OCI-LY1 (cell line): ENCODE measurements around the gene INTS3.

ENCODE experiments used
- H2AFZ ChIP-seq: fragments of 200-600 bp; sonication (generic), shearing (Covaris generic); 2 replicates; pipeline ENCODE4 v1.6.0; 2014; ENCODE audit warnings: antibody characterized with exemption, mild to moderate bottlenecking, low read length
- H3F3A ChIP-seq: fragments of 200-600 bp; sonication (generic), shearing (Covaris generic); 2 replicates; pipeline ENCODE4 v1.6.0; 2014; ENCODE audit warnings: mild to moderate bottlenecking, antibody characterized with exemption, low read length, moderate library complexity; ENCODE audit not compliant: insufficient read depth
- H3K27ac ChIP-seq: fragments of 200-600 bp; sonication (generic); 2 replicates; pipeline ENCODE4 v1.5.1; 2014; ENCODE audit warnings: low read length, mixed run types, mild to moderate bottlenecking, low read depth; ENCODE audit not compliant: poor library complexity, severe bottlenecking
- H3K27me3 ChIP-seq: fragments of 200-600 bp; sonication (generic); 2 replicates; pipeline ENCODE4 v1.6.0; 2014; ENCODE audit warnings: antibody characterized with exemption, mild to moderate bottlenecking, low read length, moderate library complexity; ENCODE audit not compliant: insufficient read depth
- H3K36me3 ChIP-seq: fragments of 200-600 bp; sonication (generic); 2 replicates; pipeline ENCODE4 v1.6.1; 2014; ENCODE audit warnings: mild to moderate bottlenecking, antibody characterized with exemption, low read length, moderate library complexity, mixed read lengths; ENCODE audit not compliant: insufficient read depth
- H3K4me1 ChIP-seq: fragments of 200-600 bp; sonication (generic); 2 replicates; pipeline ENCODE4 v1.5.1; 2014; ENCODE audit warnings: mild to moderate bottlenecking, low read length, moderate library complexity; ENCODE audit not compliant: insufficient read depth, severe bottlenecking
- H3K4me2 ChIP-seq: fragments of 200-600 bp; sonication (generic), shearing (Covaris generic); 2 replicates; pipeline ENCODE4 v1.6.1; 2014; ENCODE audit warnings: low read length
- H3K4me3 ChIP-seq: fragments of 200-600 bp; sonication (generic); 2 replicates; pipeline ENCODE4 v1.5.1; 2014; ENCODE audit warnings: low read length, low read depth, mild to moderate bottlenecking, mixed read lengths; ENCODE audit not compliant: poor library complexity, severe bottlenecking
- H3K79me2 ChIP-seq: fragments of 200-600 bp; shearing (Covaris generic); 2 replicates; pipeline ENCODE4 v1.6.1; 2016; ENCODE audit warnings: mixed run types, low read length, mixed read lengths; ENCODE audit not compliant: insufficient read depth
- H3K9ac ChIP-seq: fragments of 200-600 bp; sonication (generic), shearing (Covaris generic); 2 replicates; pipeline ENCODE4 v1.6.1; 2014; ENCODE audit warnings: mild to moderate bottlenecking, low read length, mixed read lengths
- H3K9me2 ChIP-seq: fragments of 200-600 bp; sonication (generic), shearing (Covaris generic); 2 replicates; pipeline ENCODE4 v1.6.1; 2014; ENCODE audit warnings: low read depth, mild to moderate bottlenecking, low read length, mixed read lengths
- H3K9me3 ChIP-seq: fragments of 200-600 bp; shearing (Covaris generic); 2 replicates; pipeline ENCODE4 v1.6.1; 2014; ENCODE audit warnings: low read length, mixed read lengths
- H4K20me1 ChIP-seq: fragments of 200-600 bp; sonication (generic), shearing (Covaris generic); 2 replicates; pipeline ENCODE4 v1.6.0; 2016; ENCODE audit warnings: mild to moderate bottlenecking, low read length; ENCODE audit not compliant: insufficient read depth
- CTCF ChIP-seq: fragments of 200-600 bp; sonication (generic), shearing (Covaris generic); IDR thresholded peaks from 2 replicates; pipeline ENCODE4 v1.5.1; 2017; ENCODE audit warnings: mild to moderate bottlenecking, antibody characterized with exemption, low read length, moderate library complexity, mixed read lengths
- EZH2 ChIP-seq: fragments of 200-600 bp; sonication (generic), shearing (Covaris generic); IDR thresholded peaks from 2 replicates; pipeline ENCODE4 v1.8.0; 2017; ENCODE audit warnings: borderline replicate concordance, mixed run types, mild to moderate bottlenecking, antibody characterized with exemption, low read length, moderate library complexity, mixed read lengths

INTS3 gene

DNA sequence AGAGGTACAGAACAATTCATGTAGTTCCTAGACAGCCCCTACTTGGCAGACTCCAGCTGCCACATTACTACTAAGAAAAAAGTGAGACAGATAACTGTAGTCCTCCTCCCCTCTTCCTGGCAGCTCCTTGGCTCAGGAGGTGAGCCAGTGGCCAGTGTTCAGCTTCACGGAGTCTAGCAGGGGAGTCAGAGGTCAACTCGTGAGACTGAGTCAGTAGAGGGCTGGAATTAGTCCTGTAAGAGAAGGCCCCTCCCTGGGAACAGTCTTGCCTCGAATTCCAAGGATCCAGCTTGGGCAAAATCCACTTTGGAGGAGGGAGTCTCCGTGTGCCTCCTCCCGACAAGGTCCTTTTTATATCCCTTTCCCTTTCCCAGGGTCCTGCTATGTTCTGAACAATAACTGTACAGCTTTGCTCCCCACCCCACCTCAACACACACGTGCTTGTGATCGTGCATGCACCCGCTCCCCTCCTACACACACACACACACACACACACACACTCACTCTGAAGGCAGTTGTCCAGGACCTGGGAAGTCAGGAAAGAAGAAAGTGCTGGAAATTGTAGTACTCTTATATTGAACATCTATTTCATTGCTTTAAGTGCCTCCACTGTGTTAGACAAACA is 24.8 kb downstream of the INTS3 start:
- no peaks in the 10 kb centered on the region for H4K20me1 ChIP-seq
- H3K4me3 ChIP-seq, result no peak overlapping the region
- no peaks in the 10 kb centered on the region for H3K9me3 ChIP-seq
- no peaks in the 10 kb centered on the region for H3K27me3 ChIP-seq
- no peaks in the 10 kb centered on the region for H3F3A ChIP-seq
- H3K9me2 ChIP-seq, result no peaks in the 10 kb centered on the region
- H2AFZ ChIP-seq, result no peak overlapping the region
- peaks cover 83% of the 10 kb centered on the region for H3K36me3 ChIP-seq
- H3K79me2 ChIP-seq, result no peaks in the 10 kb centered on the region
- no peak overlapping the region for H3K9ac ChIP-seq
- no peak overlapping the region for H3K27ac ChIP-seq
- no peaks in the 10 kb centered on the region for H3K4me1 ChIP-seq
- TF ChIP-seq EZH2 (no peak), CTCF (no peak)
- H3K4me2 ChIP-seq, result no peak overlapping the region

GRCh38 chr1:153754266-153754665 is 26.4 kb downstream of the INTS3 start:
- Histone ChIP-seq H3K9ac (no peak overlapping the region), H3K27ac (no peak overlapping the region), H3K4me3 (no peak overlapping the region), H3K27me3 (no peaks in the 10 kb centered on the region), H3K79me2 (no peaks in the 10 kb centered on the region), H3K36me3 (peaks cover 76% of the 10 kb centered on the region), H3F3A (no peaks in the 10 kb centered on the region), H2AFZ (no peak overlapping the region), H3K4me1 (no peaks in the 10 kb centered on the region), H3K4me2 (no peak overlapping the region), H3K9me3 (no peaks in the 10 kb centered on the region), H3K9me2 (no peaks in the 10 kb centered on the region), H4K20me1 (no peaks in the 10 kb centered on the region)
- TF ChIP-seq EZH2, result no peak
- TF ChIP-seq CTCF, result no peak

DNA sequence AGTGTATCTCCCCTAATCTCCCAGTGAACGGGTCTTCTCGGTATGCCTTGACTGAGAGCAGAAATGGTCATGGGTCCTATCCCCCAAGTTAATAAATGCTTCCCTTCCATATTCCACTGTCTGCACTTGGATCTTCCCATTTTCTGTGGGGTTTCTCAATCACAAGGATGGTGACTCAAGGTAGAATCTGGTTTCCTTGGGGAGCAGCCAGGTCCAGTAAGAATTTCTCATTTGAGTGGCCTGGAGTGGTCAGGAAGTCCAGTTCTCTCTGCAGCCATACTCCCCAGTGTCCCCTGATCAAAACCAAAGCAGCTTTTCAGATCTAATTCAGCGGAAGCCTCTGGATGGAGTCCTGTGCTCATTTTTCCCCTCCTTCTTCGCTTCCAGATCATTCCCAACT is 32.6 kb downstream of the INTS3 start:
- Histone ChIP-seq H3K4me1 (no peaks in the 10 kb centered on the region), H3K4me3 (no peak overlapping the region), H3K36me3 (peaks cover 74% of the 10 kb centered on the region), H3F3A (no peaks in the 10 kb centered on the region), H3K4me2 (no peak overlapping the region), H3K9me2 (no peaks in the 10 kb centered on the region), H2AFZ (no peak overlapping the region), H3K9ac (no peak overlapping the region), H4K20me1 (no peaks in the 10 kb centered on the region), H3K79me2 (no peaks in the 10 kb centered on the region), H3K27me3 (no peaks in the 10 kb centered on the region), H3K9me3 (no peaks in the 10 kb centered on the region), H3K27ac (no peak overlapping the region)
- TF ChIP-seq EZH2 (no peak), CTCF (no peak)
